ENCODE data around the gene DPH5.
"Not testable (repeated sequence)": the region's sequence is repeated elsewhere in the genome, so short reads cannot be mapped to it uniquely, and the experiment has no call there.

DPH5 gene, protein sequence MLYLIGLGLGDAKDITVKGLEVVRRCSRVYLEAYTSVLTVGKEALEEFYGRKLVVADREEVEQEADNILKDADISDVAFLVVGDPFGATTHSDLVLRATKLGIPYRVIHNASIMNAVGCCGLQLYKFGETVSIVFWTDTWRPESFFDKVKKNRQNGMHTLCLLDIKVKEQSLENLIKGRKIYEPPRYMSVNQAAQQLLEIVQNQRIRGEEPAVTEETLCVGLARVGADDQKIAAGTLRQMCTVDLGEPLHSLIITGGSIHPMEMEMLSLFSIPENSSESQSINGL

DNA sequence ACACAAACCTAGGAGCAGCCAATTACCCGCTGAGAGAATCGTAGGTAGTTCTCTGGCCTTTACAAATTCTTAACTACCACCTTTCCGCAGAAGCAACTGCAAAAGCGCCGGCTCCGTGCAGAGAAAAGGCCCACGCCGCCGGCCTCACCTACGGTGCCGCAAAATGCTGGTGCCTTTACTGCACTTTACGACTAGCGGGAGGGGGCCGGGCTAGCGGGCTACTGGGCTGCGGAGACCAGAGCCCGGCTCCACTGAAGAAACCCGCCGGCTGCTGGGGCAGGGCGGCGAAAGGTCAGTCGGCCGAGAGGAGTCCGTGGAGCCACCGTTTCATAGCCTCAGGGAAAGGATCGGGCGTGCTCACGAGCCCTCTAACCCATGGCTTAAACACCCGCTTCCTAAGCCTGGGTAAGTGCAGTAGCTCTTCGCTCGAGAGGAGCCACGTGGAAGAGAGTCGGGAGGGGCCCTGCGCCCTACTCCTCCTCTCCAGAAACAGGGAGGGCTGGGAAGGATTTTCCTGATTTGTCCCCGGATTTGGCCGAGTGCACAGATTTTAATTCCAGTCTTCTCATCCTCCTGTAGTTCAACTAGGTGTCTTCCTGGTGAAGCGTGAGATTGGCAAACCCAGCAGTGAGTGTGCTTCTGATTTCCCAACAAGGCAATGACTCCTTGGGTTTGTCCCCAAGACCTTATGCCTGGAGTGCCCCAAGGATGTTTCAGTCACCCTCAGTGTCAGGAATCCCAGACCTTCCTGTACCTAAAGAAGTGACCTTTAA is at the start of gene DPH5:
Gene DPH5, minus strand, starts transcription at position 128 of the 773 bp plus-strand sequence. CDS start 341 bp downstream, outside the sequence.
- FAIRE-seq: peak; percentile 96

DNA sequence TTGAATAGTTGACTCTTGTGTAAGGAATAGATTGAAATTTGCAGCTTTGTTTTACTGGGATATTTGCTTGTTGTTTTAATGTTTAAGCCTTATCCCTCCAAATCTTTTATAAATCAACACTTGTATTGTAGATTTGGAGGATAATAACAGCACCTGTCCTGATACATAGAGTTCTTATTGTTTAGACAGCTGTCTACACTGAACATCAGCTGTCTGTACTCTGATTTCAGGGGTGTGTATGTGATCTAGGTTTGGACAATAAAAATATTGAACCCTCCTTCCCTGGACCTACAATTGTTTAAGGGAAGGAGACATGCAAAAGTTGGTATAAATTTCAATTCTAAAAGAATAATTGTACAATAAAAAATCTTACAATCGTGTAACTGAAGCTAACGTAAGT is 48.3 kb upstream of the DPH5 start:
- DNase-seq (ENCODE audit: insufficient read length, low spot score) (no peak), FAIRE-seq (no peak)

More for the DNA sequence above, at the start of gene DPH5:
- peak; percentile 44 for DNase-seq (ENCODE audit: insufficient read length, low spot score)

- no peak for DNase-seq (ENCODE audit: insufficient read length, low spot score)
- no peak for FAIRE-seq
Observed at GRCh38 chr1:101071470-101071891, 45.9 kb upstream of the DPH5 start.

DNA sequence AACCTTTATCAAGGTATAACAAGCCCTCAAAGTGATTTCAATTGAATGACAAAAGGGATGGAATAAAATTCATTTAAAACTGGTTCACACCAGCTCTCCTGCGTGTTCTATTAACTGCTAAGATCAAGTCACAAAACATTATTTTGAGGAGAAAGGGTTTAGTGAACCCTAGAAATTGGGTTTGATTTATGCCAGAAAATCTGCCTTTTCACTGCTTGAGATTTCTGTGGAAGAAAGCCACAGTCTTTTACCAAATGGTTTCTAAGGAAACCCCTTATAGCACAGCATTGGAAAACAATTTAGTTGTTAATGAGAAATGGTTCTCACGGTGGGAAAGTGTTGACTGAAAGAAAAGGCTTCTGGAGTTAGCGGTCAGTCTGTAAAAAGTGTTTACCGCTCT is 43.6 kb upstream of the DPH5 start:
- no peak for FAIRE-seq
- DNase-seq (ENCODE audit: insufficient read length, low spot score): no peak

DNA sequence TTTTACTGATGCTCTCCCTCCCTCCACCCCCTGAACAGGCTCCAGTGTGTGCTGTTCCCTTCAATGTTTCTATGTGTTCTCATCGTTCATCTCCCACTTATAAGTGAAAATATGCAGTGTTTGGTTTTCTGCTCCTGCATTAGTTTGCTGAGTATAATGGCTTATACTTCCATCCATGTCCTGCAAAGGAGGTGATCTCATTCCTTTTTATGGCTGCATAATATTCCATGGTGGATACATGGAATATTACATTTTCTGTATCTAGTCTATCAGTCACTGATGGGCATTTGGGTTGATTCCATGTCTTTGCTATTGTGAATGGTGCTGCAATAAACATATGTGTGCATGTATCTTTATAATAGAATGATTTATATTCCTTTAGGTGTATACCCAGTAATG is 41.4 kb upstream of the DPH5 start:
- not testable (repeated sequence) for FAIRE-seq; DNase-seq (ENCODE audit: insufficient read length, low spot score)

- DNase-seq (ENCODE audit: insufficient read length, low spot score) (no peak), FAIRE-seq (peak; percentile 57)
Observed at GRCh38 chr1:101066260-101066936, 40.8 kb upstream of the DPH5 start.

DNA sequence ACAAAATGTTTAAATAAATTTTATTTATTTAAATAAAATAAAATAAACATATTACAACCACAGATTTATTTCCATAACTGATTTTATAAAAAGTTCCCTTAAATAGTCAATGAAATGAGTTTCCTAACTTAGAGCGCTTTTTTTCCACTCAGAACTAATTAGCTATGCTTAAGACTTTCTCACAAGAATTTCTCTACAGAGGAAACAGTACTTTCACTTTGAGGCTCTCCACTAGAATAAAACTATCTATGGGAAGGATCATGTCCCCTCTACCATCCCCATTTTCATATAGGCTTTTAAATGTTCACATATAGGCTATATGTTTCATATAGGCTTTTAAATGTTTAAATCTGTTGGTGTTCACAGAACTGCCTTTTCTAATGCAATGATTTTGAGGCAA is 40.0 kb upstream of the DPH5 start:
- FAIRE-seq: no peak
- DNase-seq (ENCODE audit: insufficient read length, low spot score): no peak

- DNase-seq (ENCODE audit: insufficient read length, low spot score): no peak
- no peak for FAIRE-seq
Observed at GRCh38 chr1:101064697-101065096, 39.1 kb upstream of the DPH5 start.

DNA sequence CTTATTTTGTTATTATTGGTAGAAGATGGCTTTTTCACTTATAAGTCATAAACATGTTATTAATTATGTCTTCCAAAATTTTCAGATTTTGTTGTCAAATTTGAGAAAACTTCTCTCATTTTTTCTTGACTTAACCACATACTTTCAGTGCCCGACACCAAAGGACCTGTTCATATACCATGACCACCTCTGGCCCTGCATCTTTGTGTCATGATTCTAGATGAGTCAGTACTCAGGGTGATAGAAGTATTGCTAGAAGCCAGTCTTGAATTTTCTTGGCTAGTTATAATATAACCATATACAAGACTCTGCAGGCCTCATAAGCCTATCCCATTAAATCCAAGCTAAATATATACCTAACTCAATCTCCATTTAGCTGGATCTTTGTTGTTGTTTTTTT is 35.4 kb upstream of the DPH5 start:
- FAIRE-seq: no peak
- no peak for DNase-seq (ENCODE audit: insufficient read length, low spot score)

GRCh38 chr1:101059945-101060542 is 34.5 kb upstream of the DPH5 start:
- FAIRE-seq (peak; percentile 57), DNase-seq (ENCODE audit: insufficient read length, low spot score) (no peak)

DNA sequence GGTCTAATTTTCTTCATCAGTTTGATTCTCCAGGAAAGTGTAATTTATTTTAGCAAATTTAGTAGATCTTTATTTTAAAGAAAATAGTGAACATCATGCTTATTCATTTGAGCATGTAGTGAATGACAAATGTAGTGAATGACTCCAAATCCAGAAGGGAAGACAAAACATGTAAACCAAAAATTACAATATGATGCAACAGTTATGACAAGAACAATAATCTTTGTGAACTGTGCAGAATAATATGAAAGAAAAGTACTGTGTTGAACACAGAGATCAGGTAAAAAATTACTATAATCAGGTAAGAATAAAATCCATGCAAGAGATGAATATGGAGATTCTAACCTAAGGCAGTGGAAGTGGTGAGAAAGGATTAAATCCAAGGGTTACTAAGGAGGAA is 30.0 kb upstream of the DPH5 start:
- no peak for FAIRE-seq
- DNase-seq (ENCODE audit: insufficient read length, low spot score): no peak

DNA sequence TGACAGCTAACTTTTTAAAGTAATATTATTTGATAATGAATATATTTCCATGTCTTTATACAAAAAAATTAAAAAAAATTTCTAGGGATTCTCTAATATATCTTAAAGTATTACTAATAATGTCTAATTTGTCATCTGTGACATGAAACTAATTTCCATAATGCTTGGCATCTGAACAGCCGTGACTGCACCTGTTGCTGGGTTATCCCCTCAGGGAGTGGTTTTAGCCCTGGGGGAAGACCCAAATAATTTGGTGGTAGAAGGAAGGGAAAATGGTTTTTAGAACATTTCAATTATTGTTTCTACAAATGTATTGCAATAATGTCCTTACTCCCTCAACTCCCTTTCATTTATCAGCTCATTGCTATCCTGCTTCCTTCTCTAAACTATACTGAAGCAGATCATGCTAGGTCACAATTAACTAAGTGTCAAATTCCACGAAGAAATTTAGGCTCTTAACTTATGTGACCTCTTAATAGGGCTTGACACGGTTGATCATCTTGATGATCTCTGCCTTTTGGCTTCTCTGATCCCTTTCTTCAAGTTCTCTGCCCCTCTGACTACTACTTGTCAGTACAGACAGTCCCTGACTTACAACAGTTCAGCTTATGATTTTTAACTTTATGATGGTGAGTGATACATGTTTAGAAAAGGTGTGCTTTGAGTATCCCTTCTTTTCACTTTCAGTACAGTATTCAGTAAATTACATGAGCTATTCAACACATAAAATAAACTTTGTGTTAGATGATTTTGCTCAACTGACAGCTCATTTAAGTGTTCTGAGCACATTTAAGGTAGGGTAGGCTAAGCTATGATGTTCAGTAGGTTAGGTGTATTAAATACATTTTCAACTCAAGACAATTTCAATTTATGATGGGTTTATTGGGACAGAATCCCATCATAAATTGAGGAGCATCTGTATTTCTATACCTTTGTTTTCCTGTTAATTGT is 26.4 kb upstream of the DPH5 start:
- DNase-seq (ENCODE audit: insufficient read length, low spot score) (peak; percentile 10), FAIRE-seq (peak; percentile 89)

- FAIRE-seq (no peak), DNase-seq (ENCODE audit: insufficient read length, low spot score) (no peak)
Observed at GRCh38 chr1:101050869-101051268, 25.3 kb upstream of the DPH5 start.

- no peak for DNase-seq (ENCODE audit: insufficient read length, low spot score)
- no peak for FAIRE-seq
Observed at GRCh38 chr1:101044749-101045148, 19.2 kb upstream of the DPH5 start.

GRCh38 chr1:101044259-101044658 is 18.7 kb upstream of the DPH5 start:
- DNase-seq (ENCODE audit: insufficient read length, low spot score) (no peak), FAIRE-seq (no peak)

DNA sequence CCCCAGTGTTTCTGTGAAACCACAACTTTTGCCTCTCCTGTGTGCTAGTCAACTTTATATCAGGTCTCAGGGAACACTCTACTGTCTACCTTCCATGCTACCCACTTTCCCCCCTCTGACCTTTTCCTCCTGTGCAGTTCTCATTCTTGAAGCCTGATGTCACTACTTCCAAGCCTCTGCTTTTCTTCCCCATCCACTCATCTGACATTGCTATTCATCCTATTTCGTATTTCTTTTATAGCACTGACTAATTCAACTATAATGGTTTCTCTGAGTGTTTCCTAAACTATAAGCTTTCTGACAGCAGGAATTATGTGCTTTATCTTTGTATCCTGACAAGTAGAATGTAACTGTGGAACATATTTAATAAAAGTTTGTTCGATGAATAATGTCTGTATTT is 18.2 kb upstream of the DPH5 start:
- DNase-seq (ENCODE audit: insufficient read length, low spot score) (no peak), FAIRE-seq (no peak)

DNA sequence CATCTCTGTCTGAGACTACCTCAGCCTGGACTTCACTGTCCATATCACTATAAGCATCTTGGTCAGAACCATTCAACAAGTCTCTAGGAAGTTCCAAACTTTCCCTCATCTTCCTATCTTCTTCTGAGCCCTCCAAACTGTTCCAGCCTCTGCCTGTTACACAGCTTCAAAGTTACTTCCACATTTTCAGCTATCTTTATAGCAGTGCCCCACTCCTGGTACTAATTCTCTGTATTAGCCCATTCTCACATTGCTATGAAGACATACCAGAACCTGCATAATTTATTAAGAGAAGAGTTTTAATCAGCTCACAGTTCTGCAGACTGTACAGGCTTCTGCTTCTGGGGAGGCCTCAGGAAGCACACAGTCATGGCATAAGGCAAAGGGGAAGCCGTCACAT is 15.7 kb upstream of the DPH5 start:
- no peak for DNase-seq (ENCODE audit: insufficient read length, low spot score)
- no peak for FAIRE-seq

GRCh38 chr1:101040666-101041065 is 15.1 kb upstream of the DPH5 start:
- FAIRE-seq (no peak), DNase-seq (ENCODE audit: insufficient read length, low spot score) (no peak)

DNA sequence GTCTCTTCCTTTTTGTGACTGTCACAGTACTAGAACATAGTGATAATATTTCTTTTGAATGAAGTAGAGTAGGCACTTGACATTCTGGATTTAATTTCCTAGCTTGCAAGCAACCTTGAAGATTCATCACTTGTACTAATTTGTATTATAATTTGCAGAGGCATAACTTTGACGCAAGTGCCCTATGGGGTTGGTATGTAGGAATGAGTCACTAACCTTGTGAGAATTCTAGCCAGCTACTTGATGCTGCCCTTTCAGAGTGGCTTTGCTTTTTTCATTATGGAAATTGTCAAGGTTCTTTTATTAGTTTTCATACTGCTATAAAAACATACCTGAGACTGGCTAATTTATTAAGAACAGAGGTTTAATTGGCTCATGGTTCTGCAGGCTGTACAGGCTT is 13.7 kb upstream of the DPH5 start:
- DNase-seq (ENCODE audit: insufficient read length, low spot score): no peak
- no peak for FAIRE-seq

GRCh38 chr1:101037316-101037715 is 11.7 kb upstream of the DPH5 start:
- DNase-seq (ENCODE audit: insufficient read length, low spot score) (no peak), FAIRE-seq (no peak)

Data from GM19239 (cell line).